HL-60 (cell line): ENCODE measurements around the gene PCGF3.

ENCODE experiments used
- DNase-seq, 2 experiments: peaks; one replicate each; pipeline ENCODE4 v3.0.0-alpha.2; 2010 to 2020; ENCODE audit warnings: low read depth in 1 of 2, low spot score in 1 of 2
- H3K27ac ChIP-seq: fragments of 250-450 bp; sonication (Bioruptor Pico); replicated peaks from 2 replicates; pipeline ENCODE4 v1.5.1; 2020; ENCODE audit warnings: mild to moderate bottlenecking, moderate library complexity
- H3K27me3 ChIP-seq: fragments of 250-450 bp; sonication (Bioruptor Pico); 2 replicates; pipeline ENCODE4 v1.5.1; 2021; ENCODE audit warnings: mild to moderate bottlenecking, moderate library complexity; ENCODE audit not compliant: insufficient read depth, poor library complexity, severe bottlenecking
- H3K4me3 ChIP-seq: replicated peaks from 2 replicates; pipeline ENCODE4 v1.5.1; 2011; ENCODE audit warnings: mild to moderate bottlenecking, control low read depth, low read length; ENCODE audit not compliant: insufficient read depth
- GABPA ChIP-seq: IDR thresholded peaks from 2 replicates; pipeline ENCODE4 v1.6.1; 2012; ENCODE audit warnings: low read depth
- POLR2AphosphoS5 ChIP-seq: IDR thresholded peaks from 2 replicates; pipeline ENCODE4 v1.6.1; 2012; ENCODE audit warnings: low read depth
- SPI1 ChIP-seq: IDR thresholded peaks from 2 replicates; pipeline ENCODE4 v1.6.1; 2012; ENCODE audit warnings: low read depth, mild to moderate bottlenecking, borderline replicate concordance
- TF ChIP-seq, protein P1 (sequence below): IDR thresholded peaks from one replicate; pipeline ENCODE4 v1.5.1; 2011; ENCODE audit warnings: low read length, control low read depth, inconsistent platforms; ENCODE audit not compliant: insufficient read depth
- TF ChIP-seq, protein P2 (sequence below): IDR thresholded peaks from 2 replicates; pipeline ENCODE4 v1.6.1; 2012; ENCODE audit warnings: low read depth; ENCODE audit not compliant: insufficient replicate concordance

PCGF3 gene

DNA sequence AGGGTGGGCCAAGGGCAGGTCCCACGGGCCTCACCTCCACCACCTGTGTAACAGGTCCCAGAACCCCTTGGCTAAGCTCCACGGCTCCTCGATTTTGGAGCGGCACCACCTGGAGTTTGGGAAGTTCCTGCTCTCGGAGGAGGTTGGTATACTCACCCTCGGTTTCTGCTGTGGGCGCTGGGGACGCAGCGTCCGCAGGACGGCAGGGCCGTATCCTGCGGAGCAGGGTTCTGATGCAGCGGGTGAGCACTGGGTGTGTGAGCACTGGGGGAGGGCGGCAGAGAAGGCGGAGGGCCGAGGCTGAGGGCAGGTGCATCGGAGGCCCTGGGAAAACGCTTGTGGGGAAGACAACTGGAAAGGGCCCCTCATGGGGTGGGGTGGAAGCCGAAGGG is 42.6 kb upstream of the PCGF3 start:
- Histone ChIP-seq H3K4me3 (no peak overlapping the region), H3K27ac (no peak overlapping the region), H3K27me3 (peaks cover 10% of the 10 kb centered on the region)
- no peak for DNase-seq
- TF ChIP-seq, protein P1, sequence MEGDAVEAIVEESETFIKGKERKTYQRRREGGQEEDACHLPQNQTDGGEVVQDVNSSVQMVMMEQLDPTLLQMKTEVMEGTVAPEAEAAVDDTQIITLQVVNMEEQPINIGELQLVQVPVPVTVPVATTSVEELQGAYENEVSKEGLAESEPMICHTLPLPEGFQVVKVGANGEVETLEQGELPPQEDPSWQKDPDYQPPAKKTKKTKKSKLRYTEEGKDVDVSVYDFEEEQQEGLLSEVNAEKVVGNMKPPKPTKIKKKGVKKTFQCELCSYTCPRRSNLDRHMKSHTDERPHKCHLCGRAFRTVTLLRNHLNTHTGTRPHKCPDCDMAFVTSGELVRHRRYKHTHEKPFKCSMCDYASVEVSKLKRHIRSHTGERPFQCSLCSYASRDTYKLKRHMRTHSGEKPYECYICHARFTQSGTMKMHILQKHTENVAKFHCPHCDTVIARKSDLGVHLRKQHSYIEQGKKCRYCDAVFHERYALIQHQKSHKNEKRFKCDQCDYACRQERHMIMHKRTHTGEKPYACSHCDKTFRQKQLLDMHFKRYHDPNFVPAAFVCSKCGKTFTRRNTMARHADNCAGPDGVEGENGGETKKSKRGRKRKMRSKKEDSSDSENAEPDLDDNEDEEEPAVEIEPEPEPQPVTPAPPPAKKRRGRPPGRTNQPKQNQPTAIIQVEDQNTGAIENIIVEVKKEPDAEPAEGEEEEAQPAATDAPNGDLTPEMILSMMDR = no peak
- TF ChIP-seq POLR2AphosphoS5 (no peak), SPI1 (no peak), GABPA (no peak)
- TF ChIP-seq, protein P2, sequence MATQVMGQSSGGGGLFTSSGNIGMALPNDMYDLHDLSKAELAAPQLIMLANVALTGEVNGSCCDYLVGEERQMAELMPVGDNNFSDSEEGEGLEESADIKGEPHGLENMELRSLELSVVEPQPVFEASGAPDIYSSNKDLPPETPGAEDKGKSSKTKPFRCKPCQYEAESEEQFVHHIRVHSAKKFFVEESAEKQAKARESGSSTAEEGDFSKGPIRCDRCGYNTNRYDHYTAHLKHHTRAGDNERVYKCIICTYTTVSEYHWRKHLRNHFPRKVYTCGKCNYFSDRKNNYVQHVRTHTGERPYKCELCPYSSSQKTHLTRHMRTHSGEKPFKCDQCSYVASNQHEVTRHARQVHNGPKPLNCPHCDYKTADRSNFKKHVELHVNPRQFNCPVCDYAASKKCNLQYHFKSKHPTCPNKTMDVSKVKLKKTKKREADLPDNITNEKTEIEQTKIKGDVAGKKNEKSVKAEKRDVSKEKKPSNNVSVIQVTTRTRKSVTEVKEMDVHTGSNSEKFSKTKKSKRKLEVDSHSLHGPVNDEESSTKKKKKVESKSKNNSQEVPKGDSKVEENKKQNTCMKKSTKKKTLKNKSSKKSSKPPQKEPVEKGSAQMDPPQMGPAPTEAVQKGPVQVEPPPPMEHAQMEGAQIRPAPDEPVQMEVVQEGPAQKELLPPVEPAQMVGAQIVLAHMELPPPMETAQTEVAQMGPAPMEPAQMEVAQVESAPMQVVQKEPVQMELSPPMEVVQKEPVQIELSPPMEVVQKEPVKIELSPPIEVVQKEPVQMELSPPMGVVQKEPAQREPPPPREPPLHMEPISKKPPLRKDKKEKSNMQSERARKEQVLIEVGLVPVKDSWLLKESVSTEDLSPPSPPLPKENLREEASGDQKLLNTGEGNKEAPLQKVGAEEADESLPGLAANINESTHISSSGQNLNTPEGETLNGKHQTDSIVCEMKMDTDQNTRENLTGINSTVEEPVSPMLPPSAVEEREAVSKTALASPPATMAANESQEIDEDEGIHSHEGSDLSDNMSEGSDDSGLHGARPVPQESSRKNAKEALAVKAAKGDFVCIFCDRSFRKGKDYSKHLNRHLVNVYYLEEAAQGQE = no peak

DNA sequence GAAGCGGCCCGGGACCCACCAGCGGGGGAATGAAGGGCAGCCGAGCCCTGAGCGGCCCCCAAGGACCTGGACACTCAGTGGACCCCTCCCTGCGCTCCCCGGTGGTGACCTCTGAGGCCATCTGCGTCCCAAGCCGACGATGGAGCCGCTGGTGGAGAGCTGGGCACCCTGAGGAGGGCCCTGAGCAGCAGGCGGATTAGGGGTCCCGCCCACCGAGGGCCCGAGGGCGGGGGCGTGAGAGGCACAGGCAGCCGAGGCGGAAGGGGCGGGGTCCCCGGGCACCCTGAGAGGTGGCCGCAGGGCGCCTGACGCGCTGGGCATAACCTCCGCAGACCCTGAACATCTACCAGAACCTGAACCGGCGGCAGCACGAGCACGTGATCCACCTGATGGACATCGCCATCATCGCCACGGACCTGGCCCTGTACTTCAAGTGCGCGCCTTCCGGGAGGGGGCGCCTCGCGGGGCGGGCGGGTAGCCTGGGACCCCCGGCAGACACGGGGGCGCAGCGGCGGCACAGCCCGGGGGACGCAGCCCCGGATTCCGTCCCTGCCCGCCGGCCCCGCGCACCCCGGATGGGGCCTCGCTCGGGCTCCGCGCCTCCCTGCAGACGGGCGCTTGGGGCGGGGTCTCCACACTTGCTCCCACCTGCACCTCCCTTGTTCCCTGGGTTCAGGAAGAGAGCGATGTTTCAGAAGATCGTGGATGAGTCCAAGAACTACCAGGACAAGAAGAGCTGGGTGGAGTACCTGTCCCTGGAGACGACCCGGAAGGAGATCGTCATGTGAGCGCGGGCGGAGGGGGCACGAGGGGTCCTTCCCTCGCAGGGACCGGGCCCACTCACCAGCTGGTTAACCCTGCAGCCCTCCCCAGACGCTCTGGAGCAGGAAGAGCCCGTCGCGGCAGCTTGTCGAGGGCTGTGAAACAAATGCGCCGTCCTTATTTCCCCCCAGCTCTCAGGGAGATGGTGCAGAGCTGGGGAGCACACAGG is 41.9 kb upstream of the PCGF3 start:
- H3K27ac ChIP-seq = no peak overlapping the region
- H3K4me3 ChIP-seq = no peak overlapping the region
- no peak for DNase-seq
- peaks cover 10% of the 10 kb centered on the region for H3K27me3 ChIP-seq
- TF ChIP-seq, protein P2 = no peak
- TF ChIP-seq GABPA = no peak

DNA sequence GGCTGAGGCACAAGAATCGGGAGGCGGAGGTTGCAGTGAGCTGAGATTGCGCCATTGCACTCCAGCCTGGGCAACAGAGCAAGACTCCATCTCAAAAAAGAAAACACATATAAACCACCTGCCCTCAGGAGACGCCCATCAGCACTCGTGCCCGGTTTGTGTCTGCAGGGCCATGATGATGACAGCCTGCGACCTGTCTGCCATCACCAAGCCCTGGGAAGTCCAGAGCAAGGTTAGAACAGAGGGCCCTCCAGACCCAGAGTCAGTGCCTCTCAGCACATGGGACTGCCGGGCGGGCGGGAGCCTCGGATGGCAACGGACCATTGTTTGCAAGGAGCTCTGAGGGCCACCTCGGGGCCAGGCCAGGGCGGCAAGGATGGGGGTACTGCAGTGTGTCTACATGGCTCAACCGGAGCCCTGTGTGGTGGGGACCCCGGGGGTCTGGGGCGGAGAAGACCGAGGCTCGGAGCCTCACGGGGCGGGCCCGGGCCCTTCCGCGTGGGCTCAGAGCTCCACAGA is 40.9 kb upstream of the PCGF3 start:
- Histone ChIP-seq H3K4me3 (no peak overlapping the region), H3K27ac (no peak overlapping the region), H3K27me3 (peaks cover 10% of the 10 kb centered on the region)
- TF ChIP-seq, protein P1 = no peak
- TF ChIP-seq, protein P2 = no peak
- TF ChIP-seq GABPA (no peak), POLR2AphosphoS5 (no peak), SPI1 (no peak)
- no peak for DNase-seq
